ENCODE measurements around the gene ADAM17.
A peak's percentile ranks its signal among the peaks of the same experiment; 100 is the strongest.
"Not testable (repeated sequence)": the region's sequence is repeated elsewhere in the genome, so short reads cannot be mapped to it uniquely, and the experiment has no call there.

Gene ADAM17

DNA sequence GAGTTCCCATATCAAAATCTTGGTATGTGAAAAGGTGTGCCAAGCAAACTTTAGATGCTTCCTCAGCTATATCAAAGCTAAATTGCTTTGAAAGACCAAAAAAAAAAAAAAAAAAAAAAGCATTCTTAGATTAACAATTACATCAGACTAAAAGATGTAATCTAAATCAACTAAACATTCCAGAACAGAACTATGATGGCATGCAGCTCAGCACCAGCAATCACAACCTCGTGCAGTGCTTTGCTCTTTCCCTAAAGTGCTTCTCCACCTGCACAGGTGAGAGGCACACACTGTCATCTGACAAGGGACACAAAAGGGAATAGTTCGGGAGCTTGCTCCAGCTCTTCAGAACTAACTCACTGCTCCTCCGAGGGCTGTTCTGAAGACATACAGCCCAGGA, 37.5 kb downstream of the ADAM17 start:
- DNase-seq = no peak

DNA sequence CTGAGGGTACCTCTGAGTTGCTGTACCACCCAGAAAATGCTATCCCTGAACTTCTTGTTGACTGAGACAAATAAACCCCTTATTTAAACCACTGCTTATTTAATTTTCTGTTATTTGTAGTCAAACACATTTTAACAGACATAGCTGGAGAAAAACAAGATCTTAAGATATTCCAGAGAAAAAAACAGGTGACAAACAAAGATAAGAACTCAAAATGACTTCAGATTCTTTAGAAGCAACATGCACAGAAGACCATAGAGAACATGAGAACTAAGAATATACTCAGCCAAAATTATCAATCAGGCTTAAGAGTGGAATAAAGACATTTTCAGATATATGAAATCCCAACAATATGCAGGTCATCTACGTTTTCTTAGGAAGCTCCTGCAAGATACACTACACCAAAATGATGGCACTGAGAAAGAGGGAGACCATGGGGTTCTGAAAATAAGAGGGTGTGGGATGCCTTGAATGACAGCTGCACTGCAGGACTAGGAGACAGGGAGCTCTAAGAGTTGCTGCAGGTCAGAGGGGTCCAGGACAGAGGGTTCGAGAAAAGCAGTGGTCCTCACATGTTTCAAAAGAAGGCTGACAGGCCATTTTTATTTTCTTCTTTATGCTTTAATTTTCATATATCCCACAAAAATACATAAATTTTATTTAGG, 38.4 kb downstream of the ADAM17 start:
- no peak for DNase-seq

DNA sequence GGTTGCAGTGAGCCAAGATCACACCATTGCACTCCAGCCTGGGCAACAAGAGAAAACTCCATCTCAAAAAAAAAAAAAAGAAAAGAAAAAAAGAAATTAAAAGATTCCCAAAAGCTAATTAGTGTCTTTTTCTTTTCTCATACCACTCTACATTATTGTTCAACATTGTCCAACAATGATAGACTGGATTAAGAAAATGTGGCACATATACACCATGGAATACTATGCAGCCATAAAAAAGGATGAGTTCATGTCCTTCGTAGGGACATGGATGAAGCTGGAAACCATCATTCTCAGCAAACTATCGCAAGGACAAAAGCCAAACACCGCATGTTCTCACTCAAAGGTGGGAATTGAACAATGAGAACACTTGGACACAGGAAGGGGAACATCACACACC, 41.7 kb downstream of the ADAM17 start:
- not testable (repeated sequence) for DNase-seq

DNA sequence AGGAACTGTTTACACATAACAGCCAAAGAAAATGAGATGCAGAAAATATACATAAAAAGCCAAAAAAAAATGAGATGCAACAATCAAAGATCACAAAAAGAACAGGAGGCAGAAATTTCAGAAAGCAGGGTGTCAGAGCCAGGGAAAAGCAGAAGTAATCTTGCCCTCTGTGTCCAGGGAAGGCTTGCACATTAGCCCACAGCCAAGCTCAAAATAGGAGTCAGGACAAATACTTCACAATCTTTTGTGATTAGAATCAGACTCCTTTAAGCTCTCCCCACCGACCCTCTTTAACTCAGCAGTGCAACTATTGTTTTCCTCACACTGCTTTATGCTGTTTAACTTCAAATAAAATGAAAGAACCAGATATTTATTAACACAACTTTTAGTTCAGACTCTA, 46.7 kb downstream of the ADAM17 start:
- peak; percentile 22 for DNase-seq

DNA sequence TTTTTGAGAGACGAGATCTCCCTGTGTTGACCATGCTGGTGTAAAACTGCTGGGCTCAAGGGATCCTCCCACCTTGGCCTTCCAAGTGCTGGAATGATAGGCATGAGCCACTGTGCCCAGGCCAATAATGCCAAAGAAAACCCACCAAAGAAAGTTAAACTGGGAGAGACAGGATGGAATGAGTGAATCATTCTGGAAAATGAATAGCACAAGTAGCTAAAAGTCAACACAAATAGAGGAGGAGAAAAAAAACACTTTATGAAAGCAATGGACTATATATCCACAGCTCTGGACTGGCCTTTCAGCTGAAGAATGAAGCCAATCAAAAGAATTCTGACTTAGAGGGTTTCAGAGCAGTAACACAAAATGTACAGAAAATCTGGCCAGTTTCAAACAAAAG, 57.4 kb downstream of the ADAM17 start:
- DNase-seq = no peak

DNA sequence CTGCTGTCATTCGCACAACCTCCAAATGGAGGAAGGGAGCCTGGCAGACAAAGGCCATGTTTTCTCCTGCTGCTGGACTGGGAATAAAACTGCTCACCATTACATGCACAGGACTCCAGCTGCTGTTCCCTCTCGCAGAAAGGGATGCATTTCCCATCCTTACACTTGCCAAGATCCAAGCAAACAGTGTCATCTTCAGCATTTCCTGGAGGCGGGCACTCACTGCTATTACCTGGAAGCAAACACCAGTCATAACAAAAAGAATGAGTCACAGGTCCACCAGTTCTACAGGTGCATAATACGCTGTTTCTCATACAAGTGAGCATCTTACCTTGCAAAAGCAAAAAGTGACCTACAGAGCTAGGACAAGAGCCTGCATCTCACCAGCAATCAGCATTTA, 58.6 kb downstream of the ADAM17 start:
- DNase-seq = no peak

DNA sequence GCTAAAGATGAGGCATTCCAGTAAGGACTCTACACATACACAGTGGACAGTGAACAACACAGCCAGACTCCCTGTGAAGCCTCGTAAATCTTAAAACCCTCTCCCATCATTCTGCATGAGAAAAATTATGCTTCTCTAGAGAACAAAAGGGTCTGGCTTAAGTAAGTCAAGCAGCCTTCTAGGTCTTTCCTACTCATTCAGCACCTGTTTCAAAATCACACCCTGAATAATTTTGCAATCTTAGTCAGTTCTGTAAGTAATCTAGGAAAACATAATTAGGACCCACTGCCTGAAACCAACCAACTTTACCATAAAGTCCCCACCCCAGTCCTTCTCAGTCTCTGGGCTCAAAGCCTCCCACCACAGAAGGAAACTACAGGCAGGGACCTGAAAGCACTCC, 61.5 kb downstream of the ADAM17 start:
- DNase-seq = no peak

DNA sequence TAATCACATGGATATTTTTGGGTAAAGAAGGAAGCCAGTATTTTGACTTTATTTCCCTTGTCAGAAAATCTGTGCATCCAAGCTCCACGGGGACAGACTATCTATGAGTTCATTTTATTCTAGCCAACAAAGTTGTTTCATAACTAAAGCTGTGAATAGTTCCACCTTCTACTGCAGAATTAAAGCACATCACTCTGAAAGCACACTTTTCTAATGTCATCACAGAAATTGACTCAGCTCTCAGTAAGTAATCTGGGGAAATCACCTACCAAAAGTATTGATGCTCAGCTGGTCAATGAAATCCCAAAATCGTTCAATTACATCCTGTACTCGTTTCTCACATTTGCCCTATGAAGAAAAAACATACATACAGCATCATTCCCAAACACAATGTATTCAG, 62.2 kb downstream of the ADAM17 start:
- DNase-seq = no peak

DNA sequence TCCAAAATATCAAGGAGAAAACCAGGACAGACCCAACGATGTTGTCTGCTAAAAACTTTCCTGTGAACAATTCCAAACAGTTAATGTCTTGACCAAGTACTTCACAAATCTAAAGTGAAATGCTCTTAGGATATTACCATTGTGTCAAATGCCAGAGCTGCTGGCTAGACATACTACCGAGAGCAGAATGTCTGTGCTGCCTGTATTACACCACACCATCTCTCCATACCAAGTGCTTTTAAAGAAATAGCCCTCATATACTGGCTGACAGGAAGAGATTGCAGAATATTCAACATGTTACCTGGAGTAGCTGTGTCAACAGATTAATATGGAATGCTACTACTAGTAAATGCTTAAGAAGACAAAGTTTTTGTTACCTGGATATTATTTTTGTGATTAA, 62.7 kb downstream of the ADAM17 start:
- DNase-seq = no peak

DNA sequence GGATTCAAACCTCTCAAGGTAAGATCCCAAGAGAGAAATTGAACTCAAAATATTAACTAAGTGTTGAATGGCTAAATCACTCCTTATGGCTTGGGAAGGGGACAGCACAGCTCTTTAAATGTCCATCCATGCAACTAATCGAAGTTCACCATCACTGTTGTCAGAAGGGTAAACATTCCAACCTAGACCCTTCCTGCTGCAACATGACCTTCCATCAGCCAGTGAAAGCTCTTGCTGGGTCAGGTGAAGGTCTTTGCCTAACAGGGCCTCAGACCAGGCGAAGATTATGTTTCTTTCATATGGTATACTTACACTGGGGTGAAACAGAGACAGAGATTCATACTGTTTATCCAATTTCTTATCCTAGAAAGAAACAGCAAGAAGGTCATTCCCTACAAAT, 64.8 kb downstream of the ADAM17 start:
- no peak for DNase-seq

DNA sequence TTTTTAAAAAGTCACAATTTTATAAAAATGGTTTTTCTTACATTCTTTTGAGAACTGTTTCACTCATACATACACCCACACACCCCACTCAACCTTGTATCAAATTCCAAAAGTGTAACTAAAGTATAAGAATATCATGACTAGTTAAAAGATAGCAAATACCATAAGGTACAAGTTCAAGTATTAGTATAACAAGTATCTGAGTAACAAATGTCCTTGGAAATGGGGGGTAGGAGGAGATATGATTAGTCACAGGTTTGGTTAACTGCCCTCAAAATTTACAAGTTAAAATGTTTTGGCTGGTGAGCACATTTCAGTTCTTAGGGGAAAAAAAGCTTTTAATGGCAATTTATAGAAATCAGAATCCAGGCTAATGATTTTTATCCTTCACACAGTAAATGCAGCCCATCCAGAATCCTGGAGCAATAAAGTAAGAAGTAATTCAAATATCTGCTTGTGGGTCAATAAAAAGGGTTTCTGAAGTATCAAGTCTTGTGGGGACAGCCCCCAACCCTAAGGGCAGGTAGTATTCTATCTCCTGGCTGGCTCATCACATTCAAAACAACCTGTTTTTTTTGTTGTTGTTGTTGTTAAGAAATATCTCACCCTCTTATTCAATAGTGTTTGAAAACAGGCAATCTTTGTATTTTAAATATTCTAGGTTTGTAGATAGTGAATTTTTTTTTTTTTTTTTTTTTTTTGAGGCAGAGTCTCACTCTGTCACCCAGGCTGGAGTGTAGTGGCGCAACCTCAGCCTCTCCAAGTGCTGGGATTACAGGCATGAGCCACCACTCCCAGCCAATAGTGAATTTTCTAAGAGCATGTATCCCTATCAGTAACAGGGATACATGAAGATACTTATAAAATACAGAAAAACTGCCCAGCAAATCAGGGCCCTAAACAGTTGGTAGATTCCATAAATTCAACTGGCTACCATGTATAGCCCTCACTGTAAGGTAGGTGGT, 66.8 kb downstream of the ADAM17 start:
- DNase-seq = no peak

DNA sequence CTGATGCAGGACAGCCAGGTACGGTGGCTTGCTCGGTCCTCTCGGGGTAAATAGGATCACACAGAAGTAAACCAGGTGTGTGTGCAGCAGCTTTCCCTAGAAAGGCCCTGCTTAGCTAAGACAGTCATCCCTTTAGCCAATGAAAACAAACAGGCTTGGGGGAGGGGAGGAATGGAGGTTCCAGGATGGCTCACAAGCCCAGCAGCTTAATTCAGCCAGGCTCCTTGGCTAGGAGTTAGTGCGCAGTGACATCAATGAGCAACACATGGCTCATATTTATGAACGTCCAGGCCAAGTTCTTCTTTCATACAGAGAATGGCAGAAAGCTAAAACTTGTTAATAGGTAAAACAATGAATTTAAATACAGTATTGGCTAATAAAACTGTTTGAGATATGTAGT, 71.1 kb downstream of the ADAM17 start:
- no peak for DNase-seq

DNA sequence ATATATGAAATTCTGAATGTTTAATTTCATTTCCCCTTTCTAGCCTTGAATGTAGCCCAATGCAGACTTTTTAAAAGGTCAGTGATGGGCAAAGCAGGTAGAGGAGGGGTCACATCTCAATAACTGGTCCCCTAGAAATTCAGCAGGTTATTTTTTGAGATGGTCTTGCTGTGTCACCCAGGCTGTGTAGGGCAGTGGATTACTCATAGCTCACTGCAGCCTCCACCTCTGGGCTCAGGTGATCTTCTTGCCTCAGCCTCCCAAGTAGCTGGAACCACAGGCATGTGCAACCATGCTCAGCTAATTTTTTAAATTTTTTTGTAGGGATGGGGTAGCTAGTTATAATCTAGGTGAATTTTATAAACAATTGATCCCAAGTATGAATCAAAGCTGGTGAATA, 72.5 kb downstream of the ADAM17 start:
- no peak for DNase-seq

DNA sequence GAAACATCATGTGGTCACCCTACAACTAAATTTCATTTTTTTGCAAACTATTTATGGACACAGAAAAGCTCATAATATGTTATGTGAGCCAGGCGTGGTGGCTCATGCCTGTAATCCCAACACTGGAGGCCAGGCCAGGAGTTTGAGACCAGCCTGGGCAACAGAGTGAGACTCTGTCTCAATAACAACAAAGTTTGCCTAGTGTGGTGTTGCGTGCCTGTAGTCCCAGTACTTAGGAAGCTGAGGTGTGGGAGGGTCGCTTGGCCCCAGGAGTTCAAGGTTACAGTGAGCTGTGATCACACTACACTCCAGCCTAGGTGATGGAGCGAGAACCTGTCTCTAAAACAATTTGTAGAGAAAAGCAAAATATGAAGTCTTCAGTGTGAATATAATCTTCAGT, 75.5 kb downstream of the ADAM17 start:
- no peak for DNase-seq

DNA sequence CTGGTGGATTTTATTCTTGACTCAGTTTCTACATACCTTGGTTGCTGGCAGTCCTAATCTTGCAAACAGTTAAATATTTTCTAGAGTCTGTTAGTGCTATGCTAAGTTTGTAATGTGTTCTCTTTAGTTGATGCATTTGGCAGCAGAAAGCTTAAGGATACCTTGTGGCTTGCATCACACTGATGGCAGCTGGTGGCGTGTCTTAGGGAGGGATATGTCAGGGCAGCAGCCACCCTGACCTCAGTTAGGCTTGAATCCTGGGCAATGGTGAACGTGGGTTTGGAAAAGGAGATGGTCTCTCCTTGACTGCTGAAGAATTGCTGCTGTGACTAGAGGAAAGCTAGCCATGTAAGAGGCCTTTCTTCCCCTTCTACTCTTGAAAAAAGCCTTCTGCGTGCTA, 77.1 kb downstream of the ADAM17 start:
- DNase-seq = no peak

DNA sequence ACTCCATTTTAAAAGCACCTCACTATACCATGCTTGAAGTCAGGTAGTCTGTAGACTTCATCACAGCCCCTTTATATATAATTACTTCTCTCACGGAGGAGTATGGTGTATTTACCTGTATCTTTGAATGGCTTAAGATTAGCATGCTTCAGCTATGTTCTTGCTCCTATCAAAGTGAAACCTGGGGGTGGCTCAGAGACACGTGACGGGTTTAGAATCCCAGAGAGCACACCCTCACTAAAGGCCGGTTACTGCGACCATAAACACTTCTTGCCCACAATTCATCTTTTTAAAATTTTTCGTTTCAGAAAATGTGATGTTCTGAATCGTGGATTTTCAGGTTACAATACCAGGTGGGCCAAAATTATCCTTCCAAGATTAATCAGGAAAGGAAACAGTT, 77.7 kb downstream of the ADAM17 start:
- no peak for DNase-seq

DNA sequence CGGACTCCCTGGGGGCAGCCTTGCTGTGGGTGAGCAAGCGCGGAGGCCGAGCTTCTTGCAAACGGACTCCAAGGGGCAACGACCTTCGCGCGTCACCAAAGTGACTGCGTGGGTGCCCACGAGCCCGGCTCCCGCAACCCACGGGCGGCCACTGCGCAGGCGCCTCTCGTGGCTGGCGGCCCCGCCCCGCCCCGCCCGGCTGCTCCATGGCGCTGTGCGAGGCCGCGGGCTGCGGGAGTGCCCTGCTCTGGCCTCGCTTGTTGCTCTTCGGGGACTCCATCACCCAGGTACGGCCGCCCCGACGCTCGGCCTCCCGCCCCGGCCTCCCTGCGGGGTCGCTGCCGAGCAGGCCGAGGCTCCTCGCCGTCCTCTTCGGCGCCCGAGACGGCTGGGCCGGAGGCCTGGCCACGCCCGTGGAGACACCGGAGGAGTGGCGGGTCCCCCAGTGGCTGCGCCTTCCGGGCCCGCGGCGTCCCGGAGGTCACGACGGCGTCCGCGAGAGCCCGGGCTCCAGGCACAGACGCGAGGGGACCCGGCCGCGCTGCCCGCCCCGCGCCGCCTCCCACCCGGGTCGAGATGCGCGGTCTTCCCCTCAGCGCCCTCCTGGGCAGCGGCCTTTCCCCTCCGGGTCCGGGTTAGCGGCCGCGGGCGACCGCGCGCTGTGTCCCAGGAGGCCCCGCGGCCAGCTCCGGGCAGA, 81.1 kb downstream of the ADAM17 start, which contains the start of gene IAH1:
TSS of gene IAH1 (plus strand) at position 191 of the 697 bp plus-strand sequence. CDS start at position 207, 16 bp downstream.
- DNase-seq = peak; percentile 66

DNA sequence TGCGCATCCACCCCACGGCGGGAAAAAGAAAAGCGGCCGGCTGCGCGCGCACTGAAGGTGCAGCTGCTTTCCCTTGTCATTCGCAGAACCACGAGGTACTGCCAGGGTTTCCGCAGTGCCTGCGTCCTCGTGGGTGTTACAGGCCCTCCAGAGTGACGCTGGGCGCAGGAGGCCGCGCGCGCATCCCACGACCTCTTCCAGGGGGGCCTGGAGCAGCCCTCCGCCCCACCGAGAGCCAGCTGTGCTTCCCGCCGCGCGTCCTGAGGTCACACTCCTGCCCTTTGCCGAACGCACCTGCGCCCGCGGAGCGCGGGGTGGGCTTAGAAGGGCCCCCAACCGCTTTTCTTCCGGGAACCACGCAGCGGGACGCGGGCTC, 81.7 kb downstream of the ADAM17 start:
- peak; percentile 47 for DNase-seq

DNA sequence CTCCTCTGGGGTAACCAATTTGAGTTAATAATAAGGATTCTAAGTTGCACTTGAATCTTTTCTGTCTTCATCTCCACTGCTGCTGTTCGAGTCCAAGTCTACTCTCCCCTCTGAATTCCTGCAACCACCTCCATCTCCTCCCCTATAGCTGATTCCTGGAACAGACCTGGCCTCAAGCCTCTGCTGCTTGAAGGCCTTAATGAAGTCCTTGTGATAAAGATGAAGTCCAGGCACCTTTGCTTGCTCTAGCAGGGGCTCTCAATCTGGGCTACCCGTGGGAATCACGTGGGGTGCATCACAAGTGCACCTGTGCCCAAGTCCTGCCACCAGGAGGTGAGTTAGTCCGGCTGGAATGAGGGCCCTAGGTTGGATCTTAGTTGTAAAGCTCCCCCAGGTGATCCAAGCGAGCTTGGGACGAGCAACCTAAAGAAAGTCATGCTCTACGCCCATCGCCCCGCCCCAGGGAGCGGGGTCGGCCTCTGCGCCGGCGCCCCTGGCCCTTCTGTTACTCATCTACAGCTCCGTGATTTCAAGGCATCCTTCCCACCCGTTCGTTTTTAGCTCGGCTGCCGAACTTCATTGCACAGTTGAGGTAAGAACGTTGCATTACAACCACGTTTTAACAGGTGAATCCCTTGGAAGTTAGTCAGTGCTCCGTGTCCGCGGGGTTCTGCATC, 82.2 kb downstream of the ADAM17 start:
- no peak for DNase-seq

DNA sequence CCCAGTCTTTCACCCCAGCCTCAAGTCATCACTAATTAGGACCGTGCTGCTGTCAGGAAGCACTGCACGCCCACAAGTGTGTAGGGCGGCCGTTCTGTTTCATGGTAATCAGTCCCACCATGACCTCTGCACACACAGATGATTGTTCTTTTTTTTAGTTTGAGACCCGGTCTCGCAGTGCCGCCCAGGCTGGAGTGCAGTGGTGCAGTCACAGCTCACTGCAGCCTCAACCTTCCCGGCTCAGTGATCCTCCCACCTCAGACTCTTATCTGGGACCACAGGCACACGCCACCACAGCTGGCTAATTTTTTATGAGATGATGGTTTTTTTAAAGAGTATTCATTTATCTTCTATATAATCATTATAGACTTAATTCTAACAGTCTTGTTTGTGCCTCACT, 83.1 kb downstream of the ADAM17 start:
- no peak for DNase-seq

DNA sequence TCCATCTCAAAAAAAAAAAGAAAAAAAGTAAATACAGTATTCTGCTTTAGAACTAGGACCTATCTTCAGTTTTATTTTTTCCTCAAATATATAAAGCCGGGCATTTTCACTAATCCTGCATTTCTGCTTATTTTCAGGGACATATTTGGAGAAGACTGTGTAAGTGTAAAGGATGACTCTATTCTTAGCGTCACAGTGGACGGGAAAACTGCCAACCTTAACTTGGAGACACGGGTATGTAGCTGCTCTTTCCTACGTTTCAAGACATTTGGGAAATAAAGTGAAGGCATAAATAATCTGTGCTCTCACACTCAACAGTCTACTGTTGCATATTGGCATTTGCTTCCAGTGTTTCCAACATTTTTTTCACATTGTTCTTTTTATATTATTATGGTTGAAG, 84.4 kb downstream of the ADAM17 start:
- DNase-seq = no peak

DNA sequence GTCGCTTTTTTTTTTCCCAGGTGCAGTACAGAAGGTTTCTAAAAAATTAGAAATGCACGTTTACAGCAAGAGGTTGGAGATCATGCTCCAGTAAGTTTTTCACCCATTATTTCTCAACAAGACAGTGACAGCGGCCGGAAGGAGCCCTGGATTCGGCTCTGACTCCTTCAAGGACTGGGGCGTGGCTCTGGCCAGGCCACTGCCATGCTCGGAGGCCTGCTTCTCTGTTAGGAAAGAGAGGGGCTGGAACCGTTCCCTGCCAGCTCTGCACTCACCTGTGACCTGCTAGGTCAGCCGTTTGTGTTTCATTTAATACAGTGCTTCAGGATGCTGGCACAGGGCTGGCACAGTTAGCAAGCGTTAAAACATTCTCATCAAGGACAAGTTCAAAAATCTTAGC, 87.9 kb downstream of the ADAM17 start:
- DNase-seq = no peak

DNA sequence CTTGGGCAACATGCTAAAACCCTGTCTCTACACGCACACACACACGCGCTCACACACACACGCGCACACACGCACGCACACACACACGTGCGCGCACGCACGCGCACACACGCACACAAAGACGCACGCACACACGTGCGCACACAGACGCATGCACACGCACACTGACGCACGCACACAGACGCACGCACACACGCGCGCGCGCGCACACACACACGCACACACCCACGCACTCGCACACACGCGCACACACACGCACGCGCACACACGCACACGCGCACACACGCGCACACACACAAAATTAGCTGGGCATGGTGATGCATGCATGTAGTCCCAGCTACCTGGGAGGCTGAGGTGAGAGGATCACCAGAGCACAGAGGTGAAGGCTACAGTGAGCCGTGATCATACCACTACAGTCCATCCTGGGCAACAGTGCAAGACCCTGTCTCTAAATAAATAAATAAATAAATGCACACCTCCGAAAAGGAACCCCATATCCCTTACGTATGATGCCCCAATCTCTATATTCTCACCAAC, 89.4 kb downstream of the ADAM17 start:
- no peak for DNase-seq
